Gastrocnemius medialis (tissue), 4 donors: ENCODE measurements around the gene PARVA. TPM values are rescaled to one million over a fixed set of nuclear protein-coding genes. Genes with fewer than 3 reads are reported as not detected.

Source experiments
- ATAC-seq, 2 donors: fragments of 150-250 bp; one replicate each; pipeline ENCODE4 v1.9.1; 2016
- DNase-seq, 2 donors: peaks; one replicate each; pipeline ENCODE4 v3.0.0-alpha.2; 2019
- H3K27ac ChIP-seq, 4 donors: fragments of 200-600 bp; sonication (generic); 1 replicate in 1 of 4; 2 replicates in 3 of 4; pipeline ENCODE4 v1.5.1; 2016 to 2018; ENCODE audit warnings: mild to moderate bottlenecking in 2 of 4, moderate library complexity in 1 of 4
- H3K27me3 ChIP-seq, 3 donors: fragments of 200-600 bp; sonication (generic) in 2 of 3; 1 replicate in 1 of 3; 2 replicates in 2 of 3; pipeline versions ENCODE4 v1.5.1 to v1.6.0; 2016 to 2019; ENCODE audit warnings: mild to moderate bottlenecking in 1 of 3, moderate library complexity in 1 of 3
- H3K36me3 ChIP-seq, 2 donors: fragments of 200-600 bp; sonication (generic) in 1 of 2; one replicate each; pipeline ENCODE4 v1.5.1; 2017 to 2018
- H3K4me1 ChIP-seq, 2 donors: fragments of 200-600 bp; sonication (generic) in 1 of 2; one replicate each; pipeline ENCODE4 v1.5.1; 2016 to 2017; ENCODE audit warnings: mild to moderate bottlenecking in 2 of 2
- H3K4me3 ChIP-seq, 4 donors: fragments of 200-600 bp; sonication (generic) in 3 of 4; 1 replicate in 1 of 4; 2 replicates in 3 of 4; pipeline ENCODE4 v1.5.1; 2016 to 2019; ENCODE audit warnings: mild to moderate bottlenecking in 2 of 4
- H3K9me3 ChIP-seq, 3 donors: fragments of 200-600 bp; sonication (generic) in 2 of 3; 1 replicate in 1 of 3; 2 replicates in 2 of 3; pipeline ENCODE4 v1.5.1; 2016 to 2019
- CTCF ChIP-seq, 5 experiments: fragments of 450-650 bp in 3 of 5; fragments of 200-600 bp in 2 of 5; sonication (generic) in 2 of 5; IDR thresholded peaks in 4 of 5; conservative IDR thresholded peaks in 1 of 5; 1 replicate in 4 of 5; 2 replicates in 1 of 5; pipeline ENCODE4 v1.5.1; 2016 to 2019; ENCODE audit warnings: antibody characterized with exemption in 5 of 5, mild to moderate bottlenecking in 3 of 5, moderate library complexity in 3 of 5
- POLR2A ChIP-seq, 2 donors: fragments of 450-650 bp; IDR thresholded peaks; one replicate each; pipeline ENCODE4 v1.6.1; 2017; ENCODE audit warnings: antibody characterized with exemption in 2 of 2, mild to moderate bottlenecking in 2 of 2, moderate library complexity in 2 of 2
- in situ Hi-C, 4 donors: fragments of 200-750 bp; cut with MboI; loops; one replicate each; pipeline versions ENCODE4 v1.15.0 to v1.8.0; 2017; ENCODE audit warnings: low sequenced_read_pairs in 4 of 4
- intact Hi-C: fragments of 100-400 bp; cut with DNase I; formaldehyde crosslinking; loops from one replicate; pipeline ENCODE4 v1.15.1; 2023; ENCODE audit warnings: low total_unique reads
- total RNA-seq, 4 donors: library from RNA; depleted of rRNA; stranded (reverse); fragments of >200 nt; gene quantifications; one replicate each; pipeline versions ENCODE4 v1.1.0 to v1.2.3, GENCODE V29; 2016

The PARVA gene
- 1 to 10 TPM; 4.4 to 9.7 (median 8.4) TPM for total RNA-seq

GRCh38 chr11:12377106-12377823 lies at the start of gene PARVA:
PARVA (plus strand) TSS chr11:12377571; CDS start chr11:12377648, 77 bp downstream.
- intact Hi-C loops = no loop called here
- Histone ChIP-seq H3K4me3 (peak within 1 kb of the TSS; percentile 57 to 75 (median 66)), H3K27ac (peak within 1 kb of the TSS; percentile 71 to 85 (median 76)), H3K9me3 (no peaks in the 10 kb centered on the region), H3K27me3 (no peaks in the 10 kb centered on the region), H3K4me1 (peaks cover 5 to 15% of the 10 kb centered on the region in 2 donors), H3K36me3 (no peaks in the 10 kb centered on the region)
- ATAC-seq (peak; percentile 63 to 65), DNase-seq (peak in 1 of 2 donors; percentile 34)
- TF ChIP-seq CTCF (IDR thresholded peaks at IDR 0.05 in 4 of 5, conservative IDR thresholded peaks at IDR 0.05 in 1 of 5) (peak in 1 of 5 experiments; percentile 4), POLR2A (IDR thresholded peaks at IDR 0.05) (peak in 1 of 2 donors; percentile 33)
- in situ Hi-C loops = no loop called here

- intact Hi-C loops (loop anchor here (10.0 kb wide), 2 partner anchors 916 to 1016 kb away; no protein-coding TSS in a partner anchor), in situ Hi-C loops (loop anchor here (10.0 to 25.0 kb wide), 4 partner anchors 558 to 858 kb away; no protein-coding TSS in a partner anchor)
- ATAC-seq (no peak), DNase-seq (no peak)
- TF ChIP-seq POLR2A (IDR thresholded peaks at IDR 0.05) = no peak
- no peak for TF ChIP-seq CTCF (IDR thresholded peaks at IDR 0.05 in 4 of 5, conservative IDR thresholded peaks at IDR 0.05 in 1 of 5)
- Histone ChIP-seq H3K27ac (no peak overlapping the region), H3K36me3 (no peaks in the 10 kb centered on the region), H3K9me3 (no peaks in the 10 kb centered on the region), H3K27me3 (no peaks in the 10 kb centered on the region), H3K4me1 (peaks cover 3 to 5% of the 10 kb centered on the region in 2 donors), H3K4me3 (no peak overlapping the region)
Observed at GRCh38 chr11:12329169-12329568, 48.2 kb upstream of the PARVA start.

- in situ Hi-C loops (loop anchor here (5.0 to 25.0 kb wide), 5 partner anchors 558 to 858 kb away; no protein-coding TSS in a partner anchor), intact Hi-C loops (loop anchor here (2.0 to 10.0 kb wide), 5 partner anchors 175 to 1015 kb away; no protein-coding TSS in a partner anchor)
- ATAC-seq = no peak
- no peak for DNase-seq
- Histone ChIP-seq H3K4me3 (no peak overlapping the region), H3K9me3 (no peaks in the 10 kb centered on the region), H3K27ac (no peak overlapping the region), H3K4me1 (peaks cover 3 to 5% of the 10 kb centered on the region in 2 donors), H3K27me3 (no peaks in the 10 kb centered on the region), H3K36me3 (no peaks in the 10 kb centered on the region)
- TF ChIP-seq CTCF (IDR thresholded peaks at IDR 0.05 in 4 of 5, conservative IDR thresholded peaks at IDR 0.05 in 1 of 5) (no peak), POLR2A (IDR thresholded peaks at IDR 0.05) (no peak)
Observed at GRCh38 chr11:12329797-12330196, 47.6 kb upstream of the PARVA start.

- H3K9me3 ChIP-seq = no peaks in the 10 kb centered on the region
- TF ChIP-seq CTCF (IDR thresholded peaks at IDR 0.05 in 4 of 5, conservative IDR thresholded peaks at IDR 0.05 in 1 of 5) (no peak), POLR2A (IDR thresholded peaks at IDR 0.05) (no peak)
- no peak overlapping the region for H3K4me3 ChIP-seq
- ATAC-seq (no peak), DNase-seq (no peak)
- H3K27ac ChIP-seq = no peak overlapping the region
- intact Hi-C loops (loop anchor here (1.0 to 10.0 kb wide), 4 partner anchors 48 to 852 kb away; no protein-coding TSS in a partner anchor), in situ Hi-C loops (loop anchor here in 3 of 4 donors (5.0 to 25.0 kb wide), 4 partner anchors 557 to 857 kb away; no protein-coding TSS in a partner anchor)
- no peaks in the 10 kb centered on the region for H3K36me3 ChIP-seq
- H3K27me3 ChIP-seq = no peaks in the 10 kb centered on the region
- H3K4me1 ChIP-seq = peaks cover 3 to 5% of the 10 kb centered on the region in 2 donors
Observed at GRCh38 chr11:12330485-12331231, 46.7 kb upstream of the PARVA start.
